Transverse colon (tissue), 4 donors: ENCODE results near the gene MMP12. TPM values are rescaled to one million over a fixed set of nuclear protein-coding genes. Genes with fewer than 3 reads are reported as not detected.

Experiments
- DNase-seq: peaks from one replicate; pipeline ENCODE4 v3.0.0-alpha.2; 2019
- H3K27ac ChIP-seq, 4 donors: fragments of 200-600 bp; sonication (generic); 2 replicates each; pipeline ENCODE4 v1.5.1; 2016 to 2018; ENCODE audit warnings: inconsistent platforms in 4 of 4
- H3K27me3 ChIP-seq: fragments of 200-600 bp; sonication (generic); 2 replicates; pipeline ENCODE4 v1.5.1; 2017; ENCODE audit warnings: inconsistent platforms
- H3K36me3 ChIP-seq, 4 donors: fragments of 200-600 bp; sonication (generic); 2 replicates each; pipeline ENCODE4 v1.5.1; 2017 to 2019; ENCODE audit warnings: inconsistent platforms in 4 of 4
- H3K4me1 ChIP-seq, 4 donors: fragments of 200-600 bp; sonication (generic); 2 replicates each; pipeline ENCODE4 v1.5.1; 2017 to 2020; ENCODE audit warnings: inconsistent platforms in 4 of 4
- H3K4me3 ChIP-seq, 4 donors: fragments of 200-600 bp; sonication (generic); 1 replicate in 1 of 4; 2 replicates in 3 of 4; pipeline versions ENCODE4 v1.5.1 to v1.6.1; 2017 to 2019; ENCODE audit warnings: inconsistent platforms in 4 of 4
- H3K9me3 ChIP-seq, 2 donors: fragments of 200-600 bp; sonication (generic); 2 replicates each; pipeline ENCODE4 v1.5.1; 2017 to 2019; ENCODE audit warnings: inconsistent platforms in 2 of 2
- CTCF ChIP-seq, 5 experiments: fragments of 200-600 bp in 3 of 5; fragments of 450-650 bp in 2 of 5; sonication (generic) in 3 of 5; IDR thresholded peaks; 1 replicate in 2 of 5; 2 replicates in 3 of 5; pipeline ENCODE4 v1.5.1; 2016 to 2017; ENCODE audit warnings: antibody characterized with exemption in 5 of 5, inconsistent platforms in 3 of 5, mild to moderate bottlenecking in 2 of 5, moderate library complexity in 1 of 5
- EP300 ChIP-seq: sonication (generic); formaldehyde crosslinking; IDR thresholded peaks from one replicate; pipeline ENCODE4 v1.6.1; 2017; ENCODE audit warnings: antibody characterized with exemption, low read depth
- POLR2A ChIP-seq: fragments of 450-650 bp; IDR thresholded peaks from one replicate; pipeline ENCODE4 v1.6.1; 2016; ENCODE audit warnings: antibody characterized with exemption, mild to moderate bottlenecking, moderate library complexity
- POLR2AphosphoS5 ChIP-seq, 3 donors: sonication (generic); formaldehyde crosslinking; IDR thresholded peaks; one replicate each; pipeline ENCODE4 v1.6.1; 2016; ENCODE audit warnings: antibody characterized with exemption in 3 of 3
- WGBS, 2 donors: methylation state at CpG; one replicate each; pipeline ENCODE4 v1.1.5; 2018; ENCODE audit warnings: low coverage in 1 of 2; 5-methylcytosine and 5-hydroxymethylcytosine counted together
- in situ Hi-C, 4 donors: fragments of 200-750 bp; cut with MboI; loops; one replicate each; pipeline versions ENCODE4 v1.15.0 to v1.15.1; 2017; ENCODE audit warnings: low sequenced_read_pairs in 3 of 4, low pct_ligation_motif_present in 1 of 4, low pct_unique_long_range_greater_than_20kb in 1 of 4
- intact Hi-C: fragments of 100-400 bp; cut with DNase I; formaldehyde crosslinking; loops from one replicate; pipeline ENCODE4 v1.15.1; 2023; ENCODE audit warnings: low total_unique reads
- total RNA-seq, 4 donors: library from RNA; depleted of rRNA; stranded (reverse); fragments of >200 nt; gene quantifications; one replicate each; pipeline ENCODE4 v1.1.0, GENCODE V29; 2016

The MMP12 gene
- total RNA-seq, 4 donors from 2014 or later = 0.55 to 4.9 TPM; not detected in 2

GRCh38 chr11:102831489-102832440 is 43.0 kb downstream of the MMP12 start:
- Histone ChIP-seq H3K27me3 (peaks cover 5% of the 10 kb centered on the region), H3K36me3 (no peaks in the 10 kb centered on the region), H3K4me1 (peaks cover 0 to 7% (median 0%) of the 10 kb centered on the region in 4 donors), H3K4me3 (peak overlapping the region in 2 of 4 donors; percentile 16 to 37), H3K9me3 (no peaks in the 10 kb centered on the region), H3K27ac (peak overlapping the region in 1 of 4 donors; percentile 17)
- in situ Hi-C loops (no loop called here), intact Hi-C loops (loop anchor here (5.0 kb wide), 1 partner anchor 1946 kb away; no protein-coding TSS in a partner anchor)
- WGBS, 2 donors = 65 to 70% methylated on average over 11 to 38 of the region's 38 CpGs
- peak; percentile 51 for DNase-seq
- TF ChIP-seq CTCF (IDR thresholded peaks at IDR 0.05) (peak; percentile 29 to 59 (median 46)), EP300 (no peak)

- intact Hi-C loops (loop anchor here (5.0 kb wide), 1 partner anchor 1946 kb away; no protein-coding TSS in a partner anchor), in situ Hi-C loops (no loop called here)
- H3K4me3 ChIP-seq = no peak overlapping the region
- peaks cover 0 to 7% (median 0%) of the 10 kb centered on the region in 4 donors for H3K4me1 ChIP-seq
- H3K27ac ChIP-seq = no peak overlapping the region
- no peak for DNase-seq
- H3K36me3 ChIP-seq = no peaks in the 10 kb centered on the region
- H3K27me3 ChIP-seq = peaks cover 5% of the 10 kb centered on the region
- WGBS, 2 donors = 71 to 76% methylated on average over 1 to 2 of the region's 2 CpGs
- TF ChIP-seq POLR2AphosphoS5 (IDR thresholded peaks at IDR 0.05) (no peak), EP300 (no peak), POLR2A (no peak), CTCF (IDR thresholded peaks at IDR 0.05) (no peak)
- no peaks in the 10 kb centered on the region for H3K9me3 ChIP-seq
These were observed 43.7 kb downstream of the MMP12 start for GRCh38 chr11:102831128-102831488.

GRCh38 chr11:102830001-102830727 is 44.6 kb downstream of the MMP12 start:
- intact Hi-C loops = loop anchor here (5.0 kb wide), 1 partner anchor 1947 kb away; no protein-coding TSS in a partner anchor
- TF ChIP-seq CTCF (IDR thresholded peaks at IDR 0.05) (no peak), POLR2AphosphoS5 (IDR thresholded peaks at IDR 0.05) (no peak), EP300 (no peak), POLR2A (no peak)
- WGBS, 2 donors = 56 to 74% methylated on average over 2 to 5 of the region's 5 CpGs

GRCh38 chr11:102829316-102830000 is 45.3 kb downstream of the MMP12 start:
- H3K4me1 ChIP-seq = no peaks in the 10 kb centered on the region
- no peak overlapping the region for H3K27ac ChIP-seq
- H3K36me3 ChIP-seq = no peaks in the 10 kb centered on the region
- no peaks in the 10 kb centered on the region for H3K9me3 ChIP-seq
- intact Hi-C loops (no loop called here), in situ Hi-C loops (no loop called here)
- 53 to 63% methylated on average over 4 to 6 of the region's 6 CpGs for WGBS, 2 donors
- TF ChIP-seq POLR2A = no peak
- no peak for TF ChIP-seq EP300
- no peak for TF ChIP-seq CTCF (IDR thresholded peaks at IDR 0.05)
- TF ChIP-seq POLR2AphosphoS5 (IDR thresholded peaks at IDR 0.05) = no peak
- no peak overlapping the region for H3K4me3 ChIP-seq
- no peak for DNase-seq
- peaks cover 5% of the 10 kb centered on the region for H3K27me3 ChIP-seq

More at GRCh38 chr11:102830001-102830727, 44.6 kb downstream of the MMP12 start:
- Histone ChIP-seq H3K4me1 (no peaks in the 10 kb centered on the region), H3K27ac (no peak overlapping the region), H3K4me3 (no peak overlapping the region), H3K27me3 (peaks cover 5% of the 10 kb centered on the region), H3K9me3 (no peaks in the 10 kb centered on the region), H3K36me3 (no peaks in the 10 kb centered on the region)
- DNase-seq = no peak
- in situ Hi-C loops = no loop called here
